Activated CD8-positive, alpha-beta memory T cell treated with anti-CD3 and anti-CD28 coated beads for 48 hours (primary cell): Measurements from ENCODE around the gene CEP85L.

ENCODE experiments used
- DNase-seq, 3 experiments: peaks; one replicate each; pipeline ENCODE4 v3.0.0-alpha.2; 2020; ENCODE audit warnings: low read depth in 2 of 3, low spot score in 2 of 3

CEP85L gene

DNA sequence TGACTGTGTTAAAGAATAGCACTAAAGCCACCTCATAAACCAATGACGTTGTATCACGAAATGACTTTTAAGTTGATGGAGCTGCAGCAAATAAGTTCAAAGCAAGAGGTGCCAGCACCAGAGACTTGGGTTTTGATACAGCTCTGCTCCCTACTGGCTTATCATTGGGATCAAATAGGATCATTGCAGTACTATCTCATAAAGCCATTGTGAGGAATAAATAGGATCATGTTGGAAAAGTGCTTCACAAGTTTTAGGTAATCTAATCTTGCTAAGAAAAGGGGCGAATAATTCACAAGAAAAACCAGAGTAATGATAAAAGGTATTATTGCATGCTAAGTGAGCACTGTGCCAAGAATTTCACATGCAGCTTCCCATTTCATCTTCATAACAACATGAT is 10.4 kb upstream of the CEP85L start:
- DNase-seq: no peak

- peak in 2 of 3 experiments; percentile 18 to 44 for DNase-seq
Measured at GRCh38 chr6:118660218-118660569, 8.8 kb upstream of the CEP85L start.

GRCh38 chr6:118659513-118660217 is 8.3 kb upstream of the CEP85L start:
- no peak for DNase-seq

- DNase-seq: no peak
Measured at GRCh38 chr6:118656847-118657451, 5.6 kb upstream of the CEP85L start.

- DNase-seq: no peak
Measured at GRCh38 chr6:118652051-118652615, 742 bp upstream of the CEP85L start.

DNA sequence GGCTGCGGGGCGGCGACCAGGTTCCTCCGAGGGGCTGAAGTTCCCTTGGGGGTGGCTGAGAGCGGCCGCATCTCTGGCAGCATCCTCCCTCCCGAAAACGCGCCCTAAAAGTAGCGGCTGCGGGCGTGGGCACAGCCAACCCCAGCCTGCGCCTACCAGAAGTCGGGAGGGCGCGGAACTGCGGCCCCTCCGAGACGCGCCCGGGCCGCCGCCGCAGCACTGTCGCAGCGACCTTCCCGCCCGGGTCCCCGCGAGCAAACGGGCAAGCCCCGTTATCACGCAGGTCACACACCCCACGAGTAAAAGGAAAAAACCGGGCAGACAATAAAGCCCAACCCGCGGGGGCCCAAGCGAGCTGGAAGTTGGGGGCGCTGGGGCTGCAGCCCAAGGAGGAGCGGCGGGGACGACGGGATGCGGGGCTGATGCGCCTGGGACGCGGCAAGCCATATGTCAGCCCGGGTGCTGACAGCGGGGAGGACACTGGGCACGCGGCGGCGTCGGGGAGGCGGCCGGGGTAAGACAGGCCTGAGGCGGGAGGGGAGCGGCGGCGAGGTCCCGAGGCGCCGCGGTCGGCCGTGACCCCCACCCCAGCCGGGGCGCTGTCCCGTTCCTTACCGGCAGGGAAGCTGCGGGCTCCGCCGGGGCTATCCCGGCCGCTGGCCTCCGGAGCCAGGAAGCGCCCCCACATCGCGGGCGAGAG is 659 bp downstream of the CEP85L start:
- DNase-seq: peak in 2 of 3 experiments; percentile 20 to 31

DNA sequence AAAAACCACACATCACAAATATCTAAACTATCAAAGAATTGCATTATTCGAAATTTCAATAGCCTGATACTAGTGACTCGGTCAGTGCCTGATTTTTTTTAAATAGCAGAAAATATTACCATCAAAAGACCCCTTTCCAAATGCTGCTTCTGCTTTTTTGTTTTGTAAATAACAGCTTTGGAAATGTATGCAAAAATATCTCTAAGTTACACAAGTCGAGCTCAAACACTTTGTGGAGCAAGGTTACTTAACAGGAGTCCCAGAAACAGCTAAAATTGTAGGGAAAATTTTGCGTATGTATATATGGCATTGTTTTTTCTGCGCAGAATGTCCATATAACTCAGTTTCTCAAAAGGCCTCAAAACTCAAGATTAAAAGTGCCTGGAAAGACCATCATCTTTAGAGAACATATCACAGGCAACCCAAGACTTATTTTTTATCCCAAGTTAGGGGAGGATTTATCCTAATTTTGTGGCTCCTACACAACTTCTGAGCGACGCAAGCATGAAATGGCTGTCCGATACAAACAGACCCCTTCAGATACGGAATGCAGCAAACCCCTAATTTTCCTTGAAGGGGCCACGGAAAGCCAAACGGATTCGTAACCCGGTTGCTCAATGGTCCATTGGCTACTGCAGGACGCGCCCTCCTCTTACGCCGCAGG is 1.3 kb downstream of the CEP85L start:
- no peak for DNase-seq

DNA sequence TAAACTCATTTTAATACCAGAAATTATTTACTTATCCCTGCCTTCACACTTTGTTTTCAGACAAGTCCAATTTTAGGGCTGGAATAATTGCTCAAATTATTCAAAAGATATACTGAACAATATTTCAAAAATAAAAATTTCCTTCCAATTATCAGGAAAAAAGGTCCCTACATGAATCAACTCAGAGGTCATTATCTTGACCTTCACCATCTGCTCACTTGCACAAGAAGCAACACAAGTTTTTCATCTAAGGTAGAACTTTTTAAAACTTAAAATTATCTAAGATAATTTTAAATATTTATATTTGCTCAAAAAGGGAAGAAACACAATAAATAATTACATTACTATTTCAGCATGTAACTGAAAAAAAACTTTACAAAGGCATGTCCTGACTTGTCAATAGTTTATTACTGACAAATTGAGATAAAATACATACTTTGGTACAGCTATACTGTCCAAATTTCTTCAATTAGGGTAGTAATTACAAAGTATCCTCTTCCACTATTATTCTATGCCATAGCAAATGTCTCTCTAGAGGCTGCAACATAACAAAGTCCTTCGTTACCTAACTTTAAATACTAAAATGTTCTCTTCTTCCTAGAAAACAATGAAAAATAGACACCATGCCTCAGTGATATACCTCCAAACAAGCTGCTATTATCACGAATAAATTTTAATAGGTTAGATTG is 2.4 kb downstream of the CEP85L start:
- no peak for DNase-seq

DNA sequence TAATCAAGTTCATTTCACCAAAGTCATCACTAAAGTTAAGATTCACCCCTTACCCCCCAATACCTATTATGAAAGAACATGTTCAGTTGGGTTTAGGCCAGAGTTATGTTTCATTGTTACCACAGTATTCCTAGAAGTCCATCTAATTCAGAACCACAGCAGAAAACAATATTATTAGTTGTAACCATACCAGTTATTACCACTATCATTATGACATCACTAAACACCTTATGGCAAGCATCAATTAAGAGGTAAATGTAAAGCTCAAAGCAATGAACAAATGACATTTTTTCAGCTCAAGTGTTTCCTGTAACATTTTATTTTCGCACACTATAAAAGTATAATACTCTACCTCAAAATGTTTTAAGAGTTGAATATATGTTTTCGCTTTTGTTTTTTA is 4.4 kb downstream of the CEP85L start:
- no peak for DNase-seq

GRCh38 chr6:118645395-118645794 is 6.0 kb downstream of the CEP85L start:
- DNase-seq: no peak

DNA sequence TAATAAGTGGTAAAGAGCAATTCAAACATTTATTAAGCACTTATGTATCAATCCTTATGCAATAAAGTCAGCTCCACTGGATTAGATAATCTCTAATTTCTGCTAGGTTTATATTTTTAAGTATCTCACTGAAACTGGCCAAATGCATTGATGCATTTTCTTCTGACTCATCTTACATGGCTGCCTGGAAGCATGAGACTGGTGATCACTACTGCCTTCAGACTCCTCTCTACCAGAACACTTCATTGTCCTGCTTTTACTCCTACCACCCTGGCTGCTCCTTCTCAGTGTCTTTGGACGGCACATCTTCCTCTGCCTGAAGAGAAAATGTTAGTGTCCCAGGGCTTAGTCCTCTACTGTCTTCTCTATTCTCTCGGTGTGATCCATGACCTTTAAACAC is 7.4 kb downstream of the CEP85L start:
- no peak for DNase-seq

DNA sequence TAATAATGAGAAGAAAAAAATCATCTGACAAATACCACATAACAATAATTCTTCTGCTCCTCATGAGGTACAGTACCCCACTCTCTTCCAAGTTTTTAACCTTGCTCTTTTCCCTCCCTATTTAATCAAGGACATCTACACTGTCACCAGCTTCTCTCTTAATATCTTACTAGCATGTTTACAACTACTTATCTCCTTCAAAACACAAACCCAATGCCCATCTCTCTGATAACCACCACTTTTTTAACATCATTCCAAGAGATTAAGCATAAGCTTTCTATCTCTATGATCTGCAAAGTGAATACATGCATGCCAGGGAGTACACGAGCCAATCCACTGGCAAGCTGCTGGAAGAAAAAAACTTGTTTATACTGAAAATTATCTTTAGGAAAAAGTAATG is 10.3 kb downstream of the CEP85L start:
- DNase-seq: no peak

DNA sequence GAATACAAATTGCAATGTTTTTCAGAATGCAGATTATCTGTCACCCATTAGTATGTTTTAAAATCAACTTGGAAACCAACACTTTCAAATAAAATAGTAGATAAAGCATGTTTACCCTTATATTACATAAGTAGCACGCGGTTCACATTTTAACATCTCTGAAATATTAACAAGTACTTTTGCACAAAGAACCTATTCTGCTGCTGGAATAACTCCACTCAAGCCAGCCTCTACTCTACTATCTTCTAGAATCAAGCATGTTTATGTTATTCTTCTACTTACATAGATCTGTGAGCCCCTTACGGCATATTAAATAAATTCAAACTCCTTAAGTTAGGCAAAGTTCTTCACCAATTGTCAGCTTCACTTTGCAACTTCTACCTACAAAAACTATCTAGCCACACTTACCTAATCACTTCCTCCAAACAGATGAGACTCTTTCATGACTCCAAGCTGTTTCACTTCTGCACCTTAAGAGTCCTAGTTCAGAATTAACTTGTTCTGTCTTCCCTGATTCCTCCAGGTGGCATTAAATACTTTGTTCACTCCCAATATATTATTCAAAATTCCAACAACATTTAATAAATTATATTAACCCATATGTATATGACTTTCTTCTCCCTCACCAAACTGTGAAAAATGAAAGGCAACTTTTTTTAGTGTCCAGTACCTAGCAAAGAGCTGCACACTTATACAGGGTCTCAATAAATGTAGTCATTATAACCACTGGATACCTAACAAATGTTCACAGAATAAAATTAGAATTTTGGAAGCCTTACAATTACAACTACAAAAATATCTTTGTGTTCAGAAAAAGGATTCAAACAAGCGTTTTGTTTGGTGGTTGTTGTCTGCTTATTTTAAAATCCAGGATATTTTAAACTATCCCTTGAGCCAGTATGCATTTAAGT is 12.1 kb downstream of the CEP85L start:
- no peak for DNase-seq

GRCh38 chr6:118638288-118638687 is 13.1 kb downstream of the CEP85L start:
- DNase-seq: no peak

GRCh38 chr6:118635909-118636735 is 15.3 kb downstream of the CEP85L start:
- no peak for DNase-seq

GRCh38 chr6:118632359-118632758 is 19.0 kb downstream of the CEP85L start:
- no peak for DNase-seq

GRCh38 chr6:118630923-118631322 is 20.5 kb downstream of the CEP85L start:
- DNase-seq: no peak

GRCh38 chr6:118630067-118630466 is 21.3 kb downstream of the CEP85L start:
- no peak for DNase-seq

- no peak for DNase-seq
Measured at GRCh38 chr6:118627724-118628123, 23.7 kb downstream of the CEP85L start.
